Natural killer cell treated with Interleukin-12 subunit alpha and Interleukin-12 subunit beta and Interleukin-15 and Interleukin-18, amount 100 ng/mL, for 72 hours (primary cell): Measurements from ENCODE around the gene CDH13. TPM values are rescaled to one million over a fixed set of nuclear protein-coding genes. Genes with fewer than 3 reads are reported as not detected.
A peak's percentile ranks its signal among the peaks of the same experiment; 100 is the strongest.

Source experiments
- ATAC-seq, 2 donors: fragments of 150-1000 bp; cut with Tn5 transposase in 1 of 2; sonication (Bioruptor Pico), chemical (Tn5 transposase) in 1 of 2; 2 replicates each; pipeline ENCODE4 v1.10.0; 2021
- DNase-seq: peaks from one replicate; pipeline ENCODE4 v3.0.0; 2022; ENCODE audit warnings: low spot score
- H3K27ac Mint-ChIP-seq, 2 donors: 1 replicate in 1 of 2; 2 replicates in 1 of 2; pipeline ENCODE4 v1.8.0; 2022; ENCODE audit warnings: mixed read lengths in 2 of 2, mild to moderate bottlenecking in 1 of 2, moderate library complexity in 1 of 2
- H3K27me3 Mint-ChIP-seq, 2 donors: 1 replicate in 1 of 2; 2 replicates in 1 of 2; pipeline ENCODE4 v1.8.0; 2022; ENCODE audit warnings: mixed read lengths in 2 of 2
- H3K36me3 Mint-ChIP-seq: one replicate; pipeline ENCODE4 v1.8.0; 2022; ENCODE audit warnings: mixed read lengths
- H3K4me1 Mint-ChIP-seq, 2 donors: 1 replicate in 1 of 2; 2 replicates in 1 of 2; pipeline ENCODE4 v1.8.0; 2022; ENCODE audit warnings: low read depth in 2 of 2, mixed read lengths in 2 of 2, mild to moderate bottlenecking in 1 of 2
- H3K4me3 Mint-ChIP-seq: one replicate; pipeline ENCODE4 v1.8.0; 2022; ENCODE audit warnings: mixed read lengths
- H3K9me3 Mint-ChIP-seq: 2 replicates; pipeline ENCODE4 v1.8.0; 2022; ENCODE audit warnings: mixed read lengths
- total RNA-seq, 2 donors: library from RNA; stranded (reverse); gene quantifications; one replicate each; pipeline ENCODE4 v1.2.3, GENCODE V29; 2022

The CDH13 gene
- total RNA-seq = not detected

DNA sequence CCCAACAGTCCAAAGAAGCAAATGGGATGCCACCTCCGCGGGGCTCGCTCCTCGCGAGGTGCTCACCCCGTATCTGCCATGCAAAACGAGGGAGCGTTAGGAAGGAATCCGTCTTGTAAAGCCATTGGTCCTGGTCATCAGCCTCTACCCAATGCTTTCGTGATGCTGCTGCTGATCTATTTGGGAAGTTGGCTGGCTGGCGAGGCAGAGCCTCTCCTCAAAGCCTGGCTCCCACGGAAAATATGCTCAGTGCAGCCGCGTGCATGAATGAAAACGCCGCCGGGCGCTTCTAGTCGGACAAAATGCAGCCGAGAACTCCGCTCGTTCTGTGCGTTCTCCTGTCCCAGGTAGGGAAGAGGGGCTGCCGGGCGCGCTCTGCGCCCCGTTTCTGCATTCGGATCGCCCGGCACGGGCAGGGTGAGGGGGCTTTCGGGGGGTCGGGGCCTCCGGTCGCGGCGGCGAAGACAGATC lies at the start of gene CDH13:
Gene CDH13 (plus strand): TSS at position 179 of the 471 bp plus-strand sequence.
- no peaks in the 10 kb centered on the region for H3K4me1 Mint-ChIP-seq
- H3K4me3 Mint-ChIP-seq = peak within 1 kb of the TSS; percentile 10
- H3K27me3 Mint-ChIP-seq = peaks cover 38 to 66% of the 10 kb centered on the region in 2 donors
- no peaks in the 10 kb centered on the region for H3K36me3 Mint-ChIP-seq
- no peak for DNase-seq
- ATAC-seq = no peak
- no peaks in the 10 kb centered on the region for H3K9me3 Mint-ChIP-seq
- H3K27ac Mint-ChIP-seq = no peak within 1 kb of the TSS

- Mint-ChIP-seq H3K36me3 (no peaks in the 10 kb centered on the region), H3K4me1 (no peaks in the 10 kb centered on the region), H3K9me3 (no peaks in the 10 kb centered on the region), H3K4me3 (no peak overlapping the region), H3K27me3 (peaks cover 19 to 31% of the 10 kb centered on the region in 2 donors), H3K27ac (no peak overlapping the region)
- DNase-seq = no peak
- no peak for ATAC-seq
These were observed 46.4 kb upstream of the CDH13 start for GRCh38 chr16:82580298-82580890.

DNA sequence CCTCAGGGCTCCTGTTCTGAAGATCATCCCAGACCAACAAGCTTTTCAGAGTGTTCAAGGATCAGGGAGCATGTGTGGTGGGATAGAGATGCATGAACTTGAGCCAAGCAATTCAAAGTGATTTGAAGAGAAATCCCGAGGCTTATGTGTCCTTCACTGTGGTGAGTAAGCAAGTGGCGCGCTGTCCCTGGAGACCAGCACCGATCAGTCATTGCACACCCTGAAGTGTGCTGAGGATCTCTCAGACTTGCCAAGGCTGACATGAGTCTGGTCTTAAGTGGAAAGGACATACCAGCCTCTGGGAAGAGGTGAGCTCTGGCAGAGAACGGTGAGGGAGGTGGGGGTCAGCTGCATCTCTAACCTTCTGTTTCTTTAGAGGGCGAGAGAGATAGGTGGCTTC lies 43.8 kb upstream of the CDH13 start:
- H3K27ac Mint-ChIP-seq = no peak overlapping the region
- H3K4me3 Mint-ChIP-seq = no peak overlapping the region
- H3K9me3 Mint-ChIP-seq = no peaks in the 10 kb centered on the region
- no peaks in the 10 kb centered on the region for H3K36me3 Mint-ChIP-seq
- DNase-seq (no peak), ATAC-seq (peak in 1 of 2 donors; percentile 20)
- peaks cover 10 to 23% of the 10 kb centered on the region in 2 donors for H3K27me3 Mint-ChIP-seq
- no peaks in the 10 kb centered on the region for H3K4me1 Mint-ChIP-seq

DNA sequence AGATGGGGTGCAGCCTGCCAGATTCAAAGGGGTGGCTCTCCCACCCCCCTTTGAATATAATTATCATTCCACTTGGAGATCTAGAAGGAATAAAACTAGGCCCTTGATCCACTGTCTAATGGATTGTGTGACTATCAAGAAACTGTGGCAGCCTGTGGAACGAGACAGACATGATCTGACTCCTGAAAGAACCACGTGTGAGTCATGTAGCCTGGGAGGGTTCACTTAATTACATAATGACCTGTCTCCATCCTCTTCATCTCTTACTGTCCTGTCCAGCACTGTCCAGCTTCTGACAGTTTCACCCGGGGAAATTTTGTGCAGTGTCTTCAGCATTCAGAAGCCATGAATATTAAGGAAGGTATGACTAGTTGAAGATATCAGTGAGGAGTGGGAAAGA lies 43.3 kb upstream of the CDH13 start:
- Mint-ChIP-seq H3K9me3 (no peaks in the 10 kb centered on the region), H3K27me3 (peaks cover 10 to 23% of the 10 kb centered on the region in 2 donors), H3K27ac (no peak overlapping the region), H3K4me3 (no peak overlapping the region), H3K4me1 (no peaks in the 10 kb centered on the region), H3K36me3 (no peaks in the 10 kb centered on the region)
- DNase-seq (no peak), ATAC-seq (no peak)

DNA sequence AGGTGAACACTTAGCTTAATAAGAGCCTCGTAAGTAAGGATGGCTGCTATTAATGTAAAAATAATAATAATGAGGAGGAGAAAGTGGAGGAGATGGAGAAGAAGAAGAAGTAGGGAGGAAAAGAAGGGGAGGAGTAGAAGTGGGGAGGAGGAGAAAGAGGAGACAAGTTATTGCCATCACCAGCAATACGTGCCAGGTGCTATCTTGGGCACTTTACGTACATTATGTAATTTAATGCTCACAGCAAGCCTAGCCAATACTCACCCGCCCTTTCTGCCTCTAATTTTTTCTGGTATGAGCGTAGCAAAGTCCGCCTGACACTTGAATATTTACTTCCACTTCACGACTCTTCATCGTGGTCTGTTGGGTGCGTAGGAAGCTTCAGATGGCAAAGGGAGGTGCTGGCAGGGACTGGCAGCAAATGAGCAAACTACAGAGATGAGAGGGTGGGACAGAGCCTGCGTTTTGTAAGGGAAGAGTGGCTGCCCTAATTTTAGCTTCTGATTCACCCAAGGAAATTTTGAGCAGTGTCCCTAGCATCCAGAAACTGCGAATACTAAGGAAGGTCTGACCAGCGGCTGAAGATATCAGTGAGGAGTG lies 42.1 kb upstream of the CDH13 start:
- Mint-ChIP-seq H3K27me3 (peaks cover 12 to 27% of the 10 kb centered on the region in 2 donors), H3K4me1 (no peaks in the 10 kb centered on the region), H3K9me3 (no peaks in the 10 kb centered on the region), H3K27ac (no peak overlapping the region), H3K4me3 (no peak overlapping the region), H3K36me3 (no peaks in the 10 kb centered on the region)
- DNase-seq = no peak
- ATAC-seq = no peak

DNA sequence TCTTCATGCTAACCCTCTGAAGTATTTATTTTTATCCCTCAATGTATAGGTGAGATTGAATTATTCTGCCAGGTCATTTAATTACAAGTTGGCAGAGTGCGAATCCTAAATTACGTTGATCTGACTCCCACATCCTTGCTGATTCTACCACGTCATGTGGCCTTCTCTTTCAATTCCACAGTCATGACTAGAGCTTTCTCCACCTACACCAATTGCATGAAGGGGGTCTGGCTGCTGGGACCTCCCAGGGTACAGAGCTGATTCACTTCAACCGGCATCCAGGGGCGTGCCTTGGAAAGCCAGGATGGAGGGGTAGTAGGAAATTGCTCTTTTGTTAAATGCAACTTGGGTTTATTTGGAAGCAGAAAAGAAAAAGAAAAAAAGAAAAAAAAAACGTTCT lies 41.1 kb upstream of the CDH13 start:
- Mint-ChIP-seq H3K4me3 (no peak overlapping the region), H3K9me3 (no peaks in the 10 kb centered on the region), H3K4me1 (no peaks in the 10 kb centered on the region), H3K36me3 (no peaks in the 10 kb centered on the region), H3K27ac (no peak overlapping the region), H3K27me3 (peaks cover 14 to 26% of the 10 kb centered on the region in 2 donors)
- DNase-seq (no peak), ATAC-seq (no peak)

DNA sequence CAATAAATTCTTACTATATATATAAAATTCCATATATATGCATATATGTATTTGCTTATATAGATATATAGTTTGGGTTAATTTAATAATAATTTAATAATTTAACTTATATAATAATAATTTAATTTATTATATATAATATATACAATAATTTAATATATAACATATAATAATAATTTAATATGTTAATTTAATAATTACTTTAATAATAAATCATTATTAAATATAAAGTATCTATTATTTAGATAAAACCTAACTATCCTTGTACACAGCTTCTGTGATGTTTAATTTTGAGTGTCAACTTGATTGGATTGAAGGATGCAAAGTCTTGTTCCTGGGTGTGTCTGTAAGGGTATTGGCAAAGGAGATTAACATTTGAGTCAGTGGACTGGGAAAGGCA lies 40.6 kb upstream of the CDH13 start:
- no peak for ATAC-seq
- H3K27ac Mint-ChIP-seq = no peak overlapping the region

DNA sequence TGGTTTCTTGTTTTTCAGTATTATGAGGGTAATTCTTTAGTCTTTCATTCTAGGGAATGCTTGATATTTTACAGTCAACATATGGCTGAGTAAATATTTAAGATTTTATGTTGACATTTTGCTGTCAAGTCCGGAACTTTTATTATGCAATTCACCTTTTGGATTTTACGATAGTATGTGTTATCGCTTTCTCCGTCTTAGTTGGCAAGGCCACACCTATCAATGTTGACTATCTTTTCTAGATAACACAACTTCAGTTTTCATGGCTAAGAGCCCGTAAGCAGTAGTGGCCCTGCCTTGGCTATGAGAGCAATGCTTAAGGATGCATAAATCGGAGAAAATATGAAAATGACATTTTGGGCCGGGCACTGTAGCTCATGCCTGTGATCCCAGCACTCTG lies 39.5 kb upstream of the CDH13 start:
- H3K36me3 Mint-ChIP-seq = no peaks in the 10 kb centered on the region
- no peak for DNase-seq
- H3K27ac Mint-ChIP-seq = no peak overlapping the region
- H3K4me3 Mint-ChIP-seq = no peak overlapping the region
- no peak for ATAC-seq
- no peaks in the 10 kb centered on the region for H3K4me1 Mint-ChIP-seq
- H3K27me3 Mint-ChIP-seq = peaks cover 11 to 23% of the 10 kb centered on the region in 2 donors
- H3K9me3 Mint-ChIP-seq = no peaks in the 10 kb centered on the region

More for the DNA sequence above, 40.6 kb upstream of the CDH13 start:
- Mint-ChIP-seq H3K9me3 (no peaks in the 10 kb centered on the region), H3K27me3 (peaks cover 15 to 23% of the 10 kb centered on the region in 2 donors), H3K36me3 (no peaks in the 10 kb centered on the region), H3K4me1 (no peaks in the 10 kb centered on the region), H3K4me3 (no peak overlapping the region)
- no peak for DNase-seq

- DNase-seq (no peak), ATAC-seq (no peak)
- Mint-ChIP-seq H3K4me3 (no peak overlapping the region), H3K9me3 (no peaks in the 10 kb centered on the region), H3K4me1 (no peaks in the 10 kb centered on the region), H3K36me3 (no peaks in the 10 kb centered on the region), H3K27me3 (peaks cover 11 to 15% of the 10 kb centered on the region in 2 donors), H3K27ac (no peak overlapping the region)
These were observed 37.4 kb upstream of the CDH13 start for GRCh38 chr16:82589407-82589806.

DNA sequence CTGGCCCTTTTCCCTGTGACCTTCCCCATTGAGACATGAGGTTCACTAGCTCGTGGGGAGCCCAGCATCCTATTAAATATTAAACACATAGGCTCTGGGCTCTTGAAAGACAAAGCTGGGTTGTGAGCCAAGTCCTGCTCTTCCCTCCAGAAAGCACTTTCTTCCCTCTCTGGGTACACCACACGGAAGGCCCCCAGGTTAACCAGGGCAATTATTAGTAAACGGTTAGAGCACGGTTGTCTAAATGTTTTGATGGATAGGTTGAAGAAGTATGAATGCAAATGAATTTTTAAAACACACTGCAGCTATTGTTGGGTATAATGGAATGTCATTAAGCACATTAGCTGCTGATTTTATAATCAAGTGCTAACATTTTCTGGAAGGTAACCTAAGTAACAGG lies 32.7 kb upstream of the CDH13 start:
- Mint-ChIP-seq H3K4me3 (no peak overlapping the region), H3K4me1 (no peaks in the 10 kb centered on the region), H3K9me3 (peaks cover 3% of the 10 kb centered on the region), H3K36me3 (no peaks in the 10 kb centered on the region), H3K27ac (no peak overlapping the region), H3K27me3 (peaks cover 28 to 34% of the 10 kb centered on the region in 2 donors)
- ATAC-seq = no peak
- DNase-seq = no peak

DNA sequence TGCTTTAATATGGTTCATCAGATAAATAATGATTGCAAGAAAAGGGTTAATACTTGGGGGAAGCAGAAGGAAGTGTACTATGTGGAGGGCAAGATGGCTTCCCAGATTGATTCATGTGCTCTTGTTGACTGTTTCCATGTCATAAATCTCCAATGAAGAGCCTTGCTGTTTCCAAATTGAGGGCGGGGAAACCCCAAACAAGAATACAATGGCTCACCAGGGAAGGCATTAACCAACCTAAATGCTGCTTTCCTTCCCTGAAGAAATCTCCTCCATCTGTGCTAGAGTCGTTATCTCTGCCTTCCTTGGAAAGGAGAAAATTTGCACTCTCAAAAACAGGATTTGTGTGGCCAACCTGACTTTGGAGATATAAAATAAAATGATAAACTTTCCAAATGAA lies 28.0 kb upstream of the CDH13 start:
- Mint-ChIP-seq H3K36me3 (peaks cover 5% of the 10 kb centered on the region), H3K4me1 (no peaks in the 10 kb centered on the region), H3K27ac (no peak overlapping the region), H3K27me3 (peaks cover 17 to 35% of the 10 kb centered on the region in 2 donors), H3K9me3 (peaks cover 3% of the 10 kb centered on the region), H3K4me3 (no peak overlapping the region)
- DNase-seq (no peak), ATAC-seq (no peak)

DNA sequence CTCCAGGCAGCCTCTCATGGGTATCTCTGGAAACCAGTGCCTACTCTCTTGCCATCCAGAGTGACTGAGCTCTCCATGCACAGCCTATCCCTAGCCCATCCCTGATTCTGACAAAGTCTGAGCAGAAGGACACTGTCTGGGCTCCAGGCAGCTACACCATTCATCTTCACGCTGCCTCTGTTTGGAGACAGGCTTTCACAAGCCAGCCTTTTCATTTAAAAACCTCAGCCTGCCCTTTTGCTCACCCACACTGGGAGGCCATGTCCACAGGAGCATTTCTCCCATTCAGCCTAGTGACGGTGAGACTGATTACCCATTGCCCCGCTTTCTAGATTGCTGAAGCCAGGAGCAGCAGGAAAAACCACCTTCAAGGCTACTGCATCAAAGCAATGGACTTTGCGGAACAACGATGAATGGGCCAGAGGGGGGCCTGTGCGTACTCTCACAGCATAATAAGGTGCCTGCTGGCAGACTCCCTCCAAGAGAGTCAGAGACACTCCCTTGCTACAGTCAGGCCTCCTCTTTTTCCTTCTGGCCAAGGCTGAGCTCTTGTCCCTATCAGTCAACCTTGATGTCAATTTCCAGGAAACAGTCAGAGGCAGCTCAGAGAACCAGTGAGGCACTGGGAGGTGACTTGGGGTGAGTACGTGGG lies 24.7 kb upstream of the CDH13 start:
- no peaks in the 10 kb centered on the region for H3K4me1 Mint-ChIP-seq
- no peak overlapping the region for H3K4me3 Mint-ChIP-seq
- H3K27me3 Mint-ChIP-seq = peaks cover 14 to 28% of the 10 kb centered on the region in 2 donors
- ATAC-seq (no peak), DNase-seq (no peak)
- no peak overlapping the region for H3K27ac Mint-ChIP-seq
- H3K36me3 Mint-ChIP-seq = peaks cover 5% of the 10 kb centered on the region
- peaks cover 1% of the 10 kb centered on the region for H3K9me3 Mint-ChIP-seq

GRCh38 chr16:82603784-82604411 lies 22.9 kb upstream of the CDH13 start:
- H3K36me3 Mint-ChIP-seq = peaks cover 5% of the 10 kb centered on the region
- no peak for DNase-seq
- H3K27ac Mint-ChIP-seq = no peak overlapping the region
- no peaks in the 10 kb centered on the region for H3K4me1 Mint-ChIP-seq
- no peak overlapping the region for H3K4me3 Mint-ChIP-seq
- H3K27me3 Mint-ChIP-seq = peaks cover 4 to 24% of the 10 kb centered on the region in 2 donors
- H3K9me3 Mint-ChIP-seq = no peaks in the 10 kb centered on the region
- no peak for ATAC-seq

DNA sequence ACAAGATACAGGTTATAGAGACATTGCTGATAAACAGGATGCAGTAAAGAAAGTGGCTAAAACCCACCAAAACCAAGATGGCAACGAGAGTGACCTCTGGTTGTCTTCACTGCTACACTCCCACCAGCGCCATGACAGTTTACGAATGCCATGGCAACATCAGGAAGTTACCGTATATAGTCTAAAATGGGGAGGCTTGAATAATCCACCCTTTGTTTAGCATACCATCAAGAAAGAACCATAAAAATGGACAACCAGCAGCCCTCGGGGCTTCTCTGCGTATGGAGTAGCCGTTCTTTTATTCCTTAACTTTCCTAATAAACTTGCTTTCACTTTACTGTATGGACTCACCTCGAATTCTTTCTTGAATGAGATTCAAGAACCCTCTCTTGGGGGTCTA lies 21.7 kb upstream of the CDH13 start:
- peaks cover 5% of the 10 kb centered on the region for H3K36me3 Mint-ChIP-seq
- no peaks in the 10 kb centered on the region for H3K9me3 Mint-ChIP-seq
- H3K4me1 Mint-ChIP-seq = no peaks in the 10 kb centered on the region
- DNase-seq (no peak), ATAC-seq (no peak)
- no peak overlapping the region for H3K27ac Mint-ChIP-seq
- H3K27me3 Mint-ChIP-seq = peaks cover 4 to 28% of the 10 kb centered on the region in 2 donors
- no peak overlapping the region for H3K4me3 Mint-ChIP-seq
